Measurements from ENCODE around the gene OBSCN. TPM values are rescaled to one million over a fixed set of nuclear protein-coding genes. Genes with fewer than 3 reads are reported as not detected.

The OBSCN gene
- total and polyA plus RNA-seq, 2 of the 13 experiments (the other 11 are each of a cell fraction or from before 2014, with no cell fraction given), result 0.20 TPM

- TF ChIP-seq, protein P1, sequence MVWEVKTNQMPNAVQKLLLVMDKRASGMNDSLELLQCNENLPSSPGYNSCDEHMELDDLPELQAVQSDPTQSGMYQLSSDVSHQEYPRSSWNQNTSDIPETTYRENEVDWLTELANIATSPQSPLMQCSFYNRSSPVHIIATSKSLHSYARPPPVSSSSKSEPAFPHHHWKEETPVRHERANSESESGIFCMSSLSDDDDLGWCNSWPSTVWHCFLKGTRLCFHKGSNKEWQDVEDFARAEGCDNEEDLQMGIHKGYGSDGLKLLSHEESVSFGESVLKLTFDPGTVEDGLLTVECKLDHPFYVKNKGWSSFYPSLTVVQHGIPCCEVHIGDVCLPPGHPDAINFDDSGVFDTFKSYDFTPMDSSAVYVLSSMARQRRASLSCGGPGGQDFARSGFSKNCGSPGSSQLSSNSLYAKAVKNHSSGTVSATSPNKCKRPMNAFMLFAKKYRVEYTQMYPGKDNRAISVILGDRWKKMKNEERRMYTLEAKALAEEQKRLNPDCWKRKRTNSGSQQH (CRISPR knock-in tag; IDR thresholded peaks at IDR 0.05; ENCODE audit: low read depth), result peak; percentile 17; the same call in 1 of the 2 replicates
- no peak for TF ChIP-seq FOXK2 (IDR thresholded peaks at IDR 0.05)
- peak; percentile 72; the same call in 1 of the 2 replicates for TF ChIP-seq BORCS8-MEF2B (CRISPR knock-in tag; IDR thresholded peaks at IDR 0.05)
- peak; percentile 74; the same call in 1 of the 2 replicates for TF ChIP-seq SAFB2 (CRISPR knock-in tag; IDR thresholded peaks at IDR 0.05; ENCODE audit: borderline replicate concordance, low read depth)
- no peak for TF ChIP-seq ZNF207 (IDR thresholded peaks at IDR 0.05; ENCODE audit: borderline replicate concordance)
- no peak for TF ChIP-seq TGIF2 (CRISPR knock-in tag; IDR thresholded peaks at IDR 0.05)
- peak; percentile 87 for TF ChIP-seq GATAD1 (CRISPR knock-in tag; IDR thresholded peaks at IDR 0.05)
- peak; percentile 11; the same call in 1 of the 2 replicates for TF ChIP-seq ZSCAN9 (CRISPR knock-in tag; IDR thresholded peaks at IDR 0.05; ENCODE audit: borderline replicate concordance)
- peak; percentile 90; the same call in 1 of the 2 replicates for TF ChIP-seq KDM2A (CRISPR knock-in tag; IDR thresholded peaks at IDR 0.05; ENCODE audit: borderline replicate concordance, low read depth)
- TF ChIP-seq SMARCC2 (IDR thresholded peaks at IDR 0.05), result no peak
- 0 out of 2 replicates have a peak, but pooled peaks have one; percentile 12 for TF ChIP-seq ATF3 (CRISPR knock-in tag; IDR thresholded peaks at IDR 0.05)
- TF ChIP-seq, protein P2, sequence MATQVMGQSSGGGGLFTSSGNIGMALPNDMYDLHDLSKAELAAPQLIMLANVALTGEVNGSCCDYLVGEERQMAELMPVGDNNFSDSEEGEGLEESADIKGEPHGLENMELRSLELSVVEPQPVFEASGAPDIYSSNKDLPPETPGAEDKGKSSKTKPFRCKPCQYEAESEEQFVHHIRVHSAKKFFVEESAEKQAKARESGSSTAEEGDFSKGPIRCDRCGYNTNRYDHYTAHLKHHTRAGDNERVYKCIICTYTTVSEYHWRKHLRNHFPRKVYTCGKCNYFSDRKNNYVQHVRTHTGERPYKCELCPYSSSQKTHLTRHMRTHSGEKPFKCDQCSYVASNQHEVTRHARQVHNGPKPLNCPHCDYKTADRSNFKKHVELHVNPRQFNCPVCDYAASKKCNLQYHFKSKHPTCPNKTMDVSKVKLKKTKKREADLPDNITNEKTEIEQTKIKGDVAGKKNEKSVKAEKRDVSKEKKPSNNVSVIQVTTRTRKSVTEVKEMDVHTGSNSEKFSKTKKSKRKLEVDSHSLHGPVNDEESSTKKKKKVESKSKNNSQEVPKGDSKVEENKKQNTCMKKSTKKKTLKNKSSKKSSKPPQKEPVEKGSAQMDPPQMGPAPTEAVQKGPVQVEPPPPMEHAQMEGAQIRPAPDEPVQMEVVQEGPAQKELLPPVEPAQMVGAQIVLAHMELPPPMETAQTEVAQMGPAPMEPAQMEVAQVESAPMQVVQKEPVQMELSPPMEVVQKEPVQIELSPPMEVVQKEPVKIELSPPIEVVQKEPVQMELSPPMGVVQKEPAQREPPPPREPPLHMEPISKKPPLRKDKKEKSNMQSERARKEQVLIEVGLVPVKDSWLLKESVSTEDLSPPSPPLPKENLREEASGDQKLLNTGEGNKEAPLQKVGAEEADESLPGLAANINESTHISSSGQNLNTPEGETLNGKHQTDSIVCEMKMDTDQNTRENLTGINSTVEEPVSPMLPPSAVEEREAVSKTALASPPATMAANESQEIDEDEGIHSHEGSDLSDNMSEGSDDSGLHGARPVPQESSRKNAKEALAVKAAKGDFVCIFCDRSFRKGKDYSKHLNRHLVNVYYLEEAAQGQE (IDR thresholded peaks at IDR 0.05; ENCODE audit: borderline replicate concordance in 1 of 2, low read depth in 1 of 2, low read length in 2 of 2), result peak in 1 of 2 experiments; percentile 53; a peak in 1 of 4 replicates
- peak; percentile 98 for TF ChIP-seq YY1 (IDR thresholded peaks at IDR 0.05; ENCODE audit: insufficient read depth, insufficient replicate concordance, low read depth, low read length)
- no peak for TF ChIP-seq RELA (CRISPR knock-in tag; IDR thresholded peaks at IDR 0.05)
- TF ChIP-seq ATM (IDR thresholded peaks at IDR 0.05; ENCODE audit: borderline replicate concordance), result no peak
- no peak for TF ChIP-seq ZNF615 (CRISPR knock-in tag; IDR thresholded peaks at IDR 0.05; ENCODE audit: borderline replicate concordance)
- peak; percentile 64; the same call in 1 of the 2 replicates for TF ChIP-seq ZNF773 (CRISPR knock-in tag; IDR thresholded peaks at IDR 0.05; ENCODE audit: borderline replicate concordance)
These were observed 42.3 kb upstream of the OBSCN start, which contains the start of gene IBA57 (continued) for GRCh38 chr1:228165372-228166169.
